Umbilical cord (tissue), 2 donors: ENCODE measurements around the gene GOLM1. TPM values are rescaled to one million over a fixed set of nuclear protein-coding genes. Genes with fewer than 3 reads are reported as not detected.

Source experiments
- DNase-seq: peaks from one replicate; pipeline ENCODE4 v3.0.0-alpha.2; 2015; ENCODE audit warnings: low spot score
- total RNA-seq: library from RNA; depleted of rRNA; stranded (reverse); fragments of >200 nt; gene quantifications from one replicate; pipeline ENCODE4 v1.2.3, GENCODE V29; 2014; ENCODE audit warnings: low replicate concordance; ENCODE audit not compliant: insufficient read depth

GOLM1 gene
- total RNA-seq, 1 donor from 2014 or later = 29.4 TPM

GRCh38 chr9:86046071-86046636, 53.2 kb downstream of the GOLM1 start:
- DNase-seq = no peak

GRCh38 chr9:86045654-86046053, 53.7 kb downstream of the GOLM1 start:
- no peak for DNase-seq

- DNase-seq = no peak
Measured at GRCh38 chr9:86043999-86044398, 55.4 kb downstream of the GOLM1 start.

- DNase-seq = no peak
Measured at GRCh38 chr9:86043586-86043985, 55.8 kb downstream of the GOLM1 start.

- DNase-seq = no peak
Measured at GRCh38 chr9:86042199-86042978, 57.0 kb downstream of the GOLM1 start.

GRCh38 chr9:86041311-86041741, 58.0 kb downstream of the GOLM1 start:
- DNase-seq = peak; percentile 22

GRCh38 chr9:86040861-86041155, 58.5 kb downstream of the GOLM1 start:
- DNase-seq = no peak

GRCh38 chr9:86039991-86040860, 59.1 kb downstream of the GOLM1 start:
- no peak for DNase-seq

- no peak for DNase-seq
Measured at GRCh38 chr9:86036555-86036954, 62.8 kb downstream of the GOLM1 start.

- no peak for DNase-seq
Measured at GRCh38 chr9:86035827-86036440, 63.4 kb downstream of the GOLM1 start.

GRCh38 chr9:86034863-86035734, 64.3 kb downstream of the GOLM1 start:
- no peak for DNase-seq

GRCh38 chr9:86027767-86028166, 71.6 kb downstream of the GOLM1 start:
- DNase-seq = no peak

- DNase-seq = no peak
Measured at GRCh38 chr9:86022687-86023266, 76.6 kb downstream of the GOLM1 start.

GRCh38 chr9:86021166-86021565, 78.2 kb downstream of the GOLM1 start:
- no peak for DNase-seq

- DNase-seq = no peak
Measured at GRCh38 chr9:86020731-86021130, 78.6 kb downstream of the GOLM1 start.

- no peak for DNase-seq
Measured at GRCh38 chr9:86009133-86009532, 90.2 kb downstream of the GOLM1 start.

GRCh38 chr9:86005253-86005775, 94.0 kb downstream of the GOLM1 start:
- DNase-seq = no peak

- DNase-seq = no peak
Measured at GRCh38 chr9:85995599-85995998, 103.8 kb downstream of the GOLM1 start.

- DNase-seq = no peak
Measured at GRCh38 chr9:85995097-85995496, 104.3 kb downstream of the GOLM1 start.

GRCh38 chr9:85994191-85994590, 105.2 kb downstream of the GOLM1 start:
- DNase-seq = no peak

GRCh38 chr9:85987236-85987635, 112.1 kb downstream of the GOLM1 start:
- no peak for DNase-seq
